GM23338 (cell line): ENCODE results near the gene TBC1D14.

Experiments
- CREB1 ChIP-seq: fragments of 250-450 bp; sonication (Bioruptor Pico); IDR thresholded peaks from 2 replicates; pipeline ENCODE4 v1.5.0; 2020; ENCODE audit warnings: low read depth, mild to moderate bottlenecking, moderate library complexity
- CTCF ChIP-seq, 2 experiments: fragments of 200-600 bp in 1 of 2; sonication (generic) in 1 of 2; conservative IDR thresholded peaks; 2 replicates each; pipeline versions ENCODE4 v1.5.1 to v1.6.1; 2016 to 2017; ENCODE audit warnings: antibody characterized with exemption in 2 of 2, low read depth in 2 of 2, mild to moderate bottlenecking in 2 of 2, moderate library complexity in 1 of 2
- ETS1 ChIP-seq: IDR thresholded peaks from 2 replicates; pipeline ENCODE4 v1.6.1; 2016; ENCODE audit warnings: antibody characterized with exemption
- EZH2 ChIP-seq: fragments of 200-600 bp; sonication (generic); IDR thresholded peaks from one replicate; pipeline ENCODE4 v1.8.0; 2017; ENCODE audit warnings: antibody characterized with exemption, mild to moderate bottlenecking, low read depth; ENCODE audit not compliant: unreplicated experiment
- EZH2phosphoT487 ChIP-seq: fragments of 200-600 bp; sonication (generic); IDR thresholded peaks from one replicate; pipeline ENCODE4 v1.8.1; 2018; ENCODE audit warnings: antibody characterized with exemption; ENCODE audit not compliant: unreplicated experiment
- JUNB ChIP-seq: IDR thresholded peaks from one replicate; pipeline ENCODE4 v1.6.1; 2016; ENCODE audit warnings: antibody characterized with exemption; ENCODE audit not compliant: unreplicated experiment
- NANOG ChIP-seq: IDR thresholded peaks from 2 replicates; pipeline ENCODE4 v1.6.1; 2016; ENCODE audit warnings: antibody characterized with exemption, borderline replicate concordance
- POLR2AphosphoS5 ChIP-seq: IDR thresholded peaks from 2 replicates; pipeline ENCODE4 v1.6.1; 2016; ENCODE audit warnings: antibody characterized with exemption, low read depth
- REST ChIP-seq: IDR thresholded peaks from one replicate; pipeline ENCODE4 v1.6.1; 2018; ENCODE audit warnings: antibody characterized with exemption; ENCODE audit not compliant: unreplicated experiment
- STAT1 ChIP-seq: IDR thresholded peaks from one replicate; pipeline ENCODE4 v1.6.1; 2016; ENCODE audit warnings: antibody characterized with exemption; ENCODE audit not compliant: unreplicated experiment
- ZNF331 ChIP-seq: fragments of 250-450 bp; sonication (Bioruptor Pico); IDR thresholded peaks from 2 replicates; pipeline ENCODE4 v1.5.0; 2020; ENCODE audit warnings: low read depth, mild to moderate bottlenecking, moderate library complexity

GRCh38 chr4:6891436-6892170 lies 18.0 kb upstream of the TBC1D14 start:
- TF ChIP-seq EZH2, result no peak
- no peak for TF ChIP-seq CTCF (conservative IDR thresholded peaks at IDR 0.05; ENCODE audit: low read depth in 2 of 2)
- TF ChIP-seq REST, result no peak
- TF ChIP-seq POLR2AphosphoS5, result no peak
- no peak for TF ChIP-seq CREB1 (CRISPR knock-in tag)
- TF ChIP-seq EZH2phosphoT487, result no peak
- TF ChIP-seq ETS1, result no peak
- TF ChIP-seq JUNB, result no peak
- TF ChIP-seq ZNF331 (CRISPR knock-in tag), result no peak
- TF ChIP-seq NANOG, result no peak
- TF ChIP-seq STAT1, result no peak
